Activated naive CD8-positive, alpha-beta T cell treated with anti-CD3 and anti-CD28 coated beads for 36 hours (primary cell): Measurements from ENCODE around the gene TBXAS1. TPM values are rescaled to one million over a fixed set of nuclear protein-coding genes. Genes with fewer than 3 reads are reported as not detected.

ENCODE experiments used
- DNase-seq: peaks from one replicate; pipeline ENCODE4 v3.0.0; 2021
- H3K27ac Mint-ChIP-seq: one replicate; pipeline ENCODE4 v1.8.0; 2022; ENCODE audit warnings: mild to moderate bottlenecking, moderate library complexity, mixed read lengths
- H3K27me3 Mint-ChIP-seq: one replicate; pipeline ENCODE4 v1.8.0; 2022; ENCODE audit warnings: mild to moderate bottlenecking, mixed read lengths
- H3K36me3 Mint-ChIP-seq: one replicate; pipeline ENCODE4 v1.8.0; 2021; ENCODE audit warnings: mild to moderate bottlenecking, mixed read lengths
- H3K4me1 Mint-ChIP-seq: one replicate; pipeline ENCODE4 v1.8.0; 2021; ENCODE audit warnings: mixed read lengths
- H3K4me3 Mint-ChIP-seq: one replicate; pipeline ENCODE4 v1.8.0; 2022; ENCODE audit warnings: mild to moderate bottlenecking, moderate library complexity, mixed read lengths
- H3K9me3 Mint-ChIP-seq: one replicate; pipeline ENCODE4 v1.8.0; 2022; ENCODE audit warnings: mixed read lengths
- total RNA-seq, 2 experiments: library from RNA; stranded (reverse); gene quantifications; one replicate each; pipeline ENCODE4 v1.2.3, GENCODE V29; 2021

Gene TBXAS1
- total RNA-seq, 2 experiments from 2014 or later = 1.5 to 1.8 TPM

GRCh38 chr7:139943401-139943800, 114.3 kb downstream of the TBXAS1 start:
- peaks cover 21% of the 10 kb centered on the region for H3K9me3 Mint-ChIP-seq
- H3K36me3 Mint-ChIP-seq = no peaks in the 10 kb centered on the region
- peaks cover 2% of the 10 kb centered on the region for H3K4me1 Mint-ChIP-seq
- H3K27ac Mint-ChIP-seq = no peak overlapping the region
- H3K27me3 Mint-ChIP-seq = peaks cover 6% of the 10 kb centered on the region
- H3K4me3 Mint-ChIP-seq = no peak overlapping the region
- no peak for DNase-seq

GRCh38 chr7:139944248-139944647, 115.2 kb downstream of the TBXAS1 start:
- DNase-seq = no peak
- Mint-ChIP-seq H3K36me3 (no peaks in the 10 kb centered on the region), H3K4me3 (no peak overlapping the region), H3K4me1 (peaks cover 2% of the 10 kb centered on the region), H3K27ac (no peak overlapping the region), H3K27me3 (peaks cover 6% of the 10 kb centered on the region), H3K9me3 (peaks cover 21% of the 10 kb centered on the region)

GRCh38 chr7:139946533-139946932, 117.5 kb downstream of the TBXAS1 start:
- Mint-ChIP-seq H3K4me1 (no peaks in the 10 kb centered on the region), H3K36me3 (no peaks in the 10 kb centered on the region), H3K27ac (no peak overlapping the region), H3K9me3 (peaks cover 21% of the 10 kb centered on the region), H3K27me3 (no peaks in the 10 kb centered on the region), H3K4me3 (no peak overlapping the region)
- DNase-seq = no peak

- Mint-ChIP-seq H3K4me3 (no peak overlapping the region), H3K9me3 (peaks cover 21% of the 10 kb centered on the region), H3K27ac (no peak overlapping the region), H3K27me3 (no peaks in the 10 kb centered on the region), H3K4me1 (no peaks in the 10 kb centered on the region), H3K36me3 (no peaks in the 10 kb centered on the region)
- DNase-seq = no peak
These were observed 118.0 kb downstream of the TBXAS1 start for GRCh38 chr7:139947021-139947420.

GRCh38 chr7:139948167-139948566, 119.1 kb downstream of the TBXAS1 start:
- no peak for DNase-seq
- H3K4me1 Mint-ChIP-seq = no peaks in the 10 kb centered on the region
- peaks cover 21% of the 10 kb centered on the region for H3K9me3 Mint-ChIP-seq
- no peak overlapping the region for H3K4me3 Mint-ChIP-seq
- H3K27ac Mint-ChIP-seq = no peak overlapping the region
- H3K27me3 Mint-ChIP-seq = no peaks in the 10 kb centered on the region
- H3K36me3 Mint-ChIP-seq = no peaks in the 10 kb centered on the region

- H3K27ac Mint-ChIP-seq = no peak overlapping the region
- no peaks in the 10 kb centered on the region for H3K36me3 Mint-ChIP-seq
- no peaks in the 10 kb centered on the region for H3K27me3 Mint-ChIP-seq
- H3K4me3 Mint-ChIP-seq = no peak overlapping the region
- DNase-seq = no peak
- no peaks in the 10 kb centered on the region for H3K4me1 Mint-ChIP-seq
- peaks cover 21% of the 10 kb centered on the region for H3K9me3 Mint-ChIP-seq
These were observed 119.7 kb downstream of the TBXAS1 start for GRCh38 chr7:139948587-139949335.

- no peak overlapping the region for H3K27ac Mint-ChIP-seq
- no peak overlapping the region for H3K4me3 Mint-ChIP-seq
- H3K9me3 Mint-ChIP-seq = peaks cover 21% of the 10 kb centered on the region
- H3K36me3 Mint-ChIP-seq = no peaks in the 10 kb centered on the region
- no peaks in the 10 kb centered on the region for H3K27me3 Mint-ChIP-seq
- DNase-seq = no peak
- H3K4me1 Mint-ChIP-seq = no peaks in the 10 kb centered on the region
These were observed 120.6 kb downstream of the TBXAS1 start for GRCh38 chr7:139949629-139950028.

GRCh38 chr7:139950881-139951525, 121.9 kb downstream of the TBXAS1 start:
- no peak overlapping the region for H3K4me3 Mint-ChIP-seq
- H3K4me1 Mint-ChIP-seq = no peaks in the 10 kb centered on the region
- DNase-seq = no peak
- no peak overlapping the region for H3K27ac Mint-ChIP-seq
- peaks cover 11% of the 10 kb centered on the region for H3K9me3 Mint-ChIP-seq
- H3K36me3 Mint-ChIP-seq = no peaks in the 10 kb centered on the region
- H3K27me3 Mint-ChIP-seq = no peaks in the 10 kb centered on the region

GRCh38 chr7:139953229-139953628, 124.2 kb downstream of the TBXAS1 start:
- no peak for DNase-seq
- Mint-ChIP-seq H3K36me3 (no peaks in the 10 kb centered on the region), H3K4me3 (no peak overlapping the region), H3K4me1 (no peaks in the 10 kb centered on the region), H3K9me3 (no peaks in the 10 kb centered on the region), H3K27me3 (no peaks in the 10 kb centered on the region), H3K27ac (no peak overlapping the region)

- H3K4me1 Mint-ChIP-seq = no peaks in the 10 kb centered on the region
- H3K4me3 Mint-ChIP-seq = no peak overlapping the region
- no peak overlapping the region for H3K27ac Mint-ChIP-seq
- no peak for DNase-seq
- no peaks in the 10 kb centered on the region for H3K27me3 Mint-ChIP-seq
- H3K9me3 Mint-ChIP-seq = no peaks in the 10 kb centered on the region
- H3K36me3 Mint-ChIP-seq = no peaks in the 10 kb centered on the region
These were observed 126.2 kb downstream of the TBXAS1 start for GRCh38 chr7:139955109-139955820.

GRCh38 chr7:139958599-139959284, 129.7 kb downstream of the TBXAS1 start:
- H3K4me3 Mint-ChIP-seq = no peak overlapping the region
- H3K36me3 Mint-ChIP-seq = no peaks in the 10 kb centered on the region
- no peak overlapping the region for H3K27ac Mint-ChIP-seq
- no peak for DNase-seq
- no peaks in the 10 kb centered on the region for H3K27me3 Mint-ChIP-seq
- no peaks in the 10 kb centered on the region for H3K9me3 Mint-ChIP-seq
- H3K4me1 Mint-ChIP-seq = peaks cover 3% of the 10 kb centered on the region

GRCh38 chr7:139959285-139959628, 130.2 kb downstream of the TBXAS1 start:
- peaks cover 3% of the 10 kb centered on the region for H3K4me1 Mint-ChIP-seq
- no peak for DNase-seq
- H3K27me3 Mint-ChIP-seq = no peaks in the 10 kb centered on the region
- H3K4me3 Mint-ChIP-seq = no peak overlapping the region
- H3K36me3 Mint-ChIP-seq = no peaks in the 10 kb centered on the region
- H3K27ac Mint-ChIP-seq = no peak overlapping the region
- no peaks in the 10 kb centered on the region for H3K9me3 Mint-ChIP-seq

- no peak overlapping the region for H3K27ac Mint-ChIP-seq
- no peaks in the 10 kb centered on the region for H3K9me3 Mint-ChIP-seq
- no peak overlapping the region for H3K4me3 Mint-ChIP-seq
- H3K4me1 Mint-ChIP-seq = peaks cover 3% of the 10 kb centered on the region
- H3K27me3 Mint-ChIP-seq = no peaks in the 10 kb centered on the region
- H3K36me3 Mint-ChIP-seq = no peaks in the 10 kb centered on the region
- no peak for DNase-seq
These were observed 130.7 kb downstream of the TBXAS1 start for GRCh38 chr7:139959718-139960117.

GRCh38 chr7:139960157-139960556, 131.1 kb downstream of the TBXAS1 start:
- Mint-ChIP-seq H3K27ac (no peak overlapping the region), H3K9me3 (no peaks in the 10 kb centered on the region), H3K27me3 (no peaks in the 10 kb centered on the region)

GRCh38 chr7:139965942-139966628, 137.0 kb downstream of the TBXAS1 start:
- H3K4me3 Mint-ChIP-seq = no peak overlapping the region
- no peaks in the 10 kb centered on the region for H3K36me3 Mint-ChIP-seq
- no peak overlapping the region for H3K27ac Mint-ChIP-seq
- no peaks in the 10 kb centered on the region for H3K4me1 Mint-ChIP-seq
- no peaks in the 10 kb centered on the region for H3K9me3 Mint-ChIP-seq
- no peak for DNase-seq
- H3K27me3 Mint-ChIP-seq = no peaks in the 10 kb centered on the region

More at GRCh38 chr7:139960157-139960556, 131.1 kb downstream of the TBXAS1 start:
- H3K36me3 Mint-ChIP-seq = no peaks in the 10 kb centered on the region
- H3K4me3 Mint-ChIP-seq = no peak overlapping the region
- DNase-seq = no peak
- peaks cover 3% of the 10 kb centered on the region for H3K4me1 Mint-ChIP-seq
